ENCODE measurements around the gene GNS. TPM values are rescaled to one million over a fixed set of nuclear protein-coding genes. Genes with fewer than 3 reads are reported as not detected.

The GNS gene
- total and polyA plus RNA-seq, 2 of the 13 experiments (the other 11 are each of a cell fraction or from before 2014, with no cell fraction given), result 49.8 to 51.0 TPM

DNA sequence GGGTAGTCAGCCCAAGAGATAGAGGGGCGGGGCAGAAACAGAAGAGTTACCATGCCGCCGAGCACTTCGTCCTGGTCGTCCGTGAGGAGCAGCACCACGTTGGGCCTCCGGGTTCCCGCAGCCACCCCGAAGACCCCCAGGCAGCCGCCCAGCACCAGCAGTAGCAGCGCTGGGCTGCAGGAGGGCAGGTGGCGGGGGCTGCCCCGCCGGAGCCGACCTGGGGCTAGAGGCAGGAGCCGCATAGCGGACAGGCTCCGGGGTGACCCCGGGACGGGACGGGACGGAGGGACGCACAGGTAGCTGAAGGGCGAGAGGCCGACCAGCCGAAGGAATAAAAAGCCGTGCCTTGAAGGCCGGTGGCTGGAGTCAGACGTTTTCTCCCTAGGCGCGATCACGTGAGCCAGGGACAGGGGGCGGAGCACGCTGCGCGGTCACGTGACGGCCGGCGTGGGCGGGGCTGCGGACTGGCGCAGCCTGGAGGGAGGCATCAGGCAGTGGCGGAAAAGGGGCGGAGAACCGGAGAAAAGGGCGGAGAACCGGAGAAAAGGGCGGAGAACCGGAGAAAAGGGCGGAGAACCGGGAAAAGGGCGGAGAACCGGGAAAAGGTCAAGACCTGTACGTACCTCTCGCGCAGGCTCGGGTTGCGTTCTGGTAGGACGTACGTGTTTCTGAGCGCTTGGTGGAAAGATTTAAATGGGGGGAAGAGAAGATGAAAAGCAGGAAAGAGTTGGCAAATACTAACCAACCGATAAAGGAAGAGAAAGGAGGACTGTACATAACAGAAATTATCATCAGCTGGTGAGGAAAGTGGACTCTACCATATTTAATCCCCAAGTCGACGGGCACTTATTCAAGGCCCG is at the start of gene GNS (continued):
- TF ChIP-seq, protein P1, sequence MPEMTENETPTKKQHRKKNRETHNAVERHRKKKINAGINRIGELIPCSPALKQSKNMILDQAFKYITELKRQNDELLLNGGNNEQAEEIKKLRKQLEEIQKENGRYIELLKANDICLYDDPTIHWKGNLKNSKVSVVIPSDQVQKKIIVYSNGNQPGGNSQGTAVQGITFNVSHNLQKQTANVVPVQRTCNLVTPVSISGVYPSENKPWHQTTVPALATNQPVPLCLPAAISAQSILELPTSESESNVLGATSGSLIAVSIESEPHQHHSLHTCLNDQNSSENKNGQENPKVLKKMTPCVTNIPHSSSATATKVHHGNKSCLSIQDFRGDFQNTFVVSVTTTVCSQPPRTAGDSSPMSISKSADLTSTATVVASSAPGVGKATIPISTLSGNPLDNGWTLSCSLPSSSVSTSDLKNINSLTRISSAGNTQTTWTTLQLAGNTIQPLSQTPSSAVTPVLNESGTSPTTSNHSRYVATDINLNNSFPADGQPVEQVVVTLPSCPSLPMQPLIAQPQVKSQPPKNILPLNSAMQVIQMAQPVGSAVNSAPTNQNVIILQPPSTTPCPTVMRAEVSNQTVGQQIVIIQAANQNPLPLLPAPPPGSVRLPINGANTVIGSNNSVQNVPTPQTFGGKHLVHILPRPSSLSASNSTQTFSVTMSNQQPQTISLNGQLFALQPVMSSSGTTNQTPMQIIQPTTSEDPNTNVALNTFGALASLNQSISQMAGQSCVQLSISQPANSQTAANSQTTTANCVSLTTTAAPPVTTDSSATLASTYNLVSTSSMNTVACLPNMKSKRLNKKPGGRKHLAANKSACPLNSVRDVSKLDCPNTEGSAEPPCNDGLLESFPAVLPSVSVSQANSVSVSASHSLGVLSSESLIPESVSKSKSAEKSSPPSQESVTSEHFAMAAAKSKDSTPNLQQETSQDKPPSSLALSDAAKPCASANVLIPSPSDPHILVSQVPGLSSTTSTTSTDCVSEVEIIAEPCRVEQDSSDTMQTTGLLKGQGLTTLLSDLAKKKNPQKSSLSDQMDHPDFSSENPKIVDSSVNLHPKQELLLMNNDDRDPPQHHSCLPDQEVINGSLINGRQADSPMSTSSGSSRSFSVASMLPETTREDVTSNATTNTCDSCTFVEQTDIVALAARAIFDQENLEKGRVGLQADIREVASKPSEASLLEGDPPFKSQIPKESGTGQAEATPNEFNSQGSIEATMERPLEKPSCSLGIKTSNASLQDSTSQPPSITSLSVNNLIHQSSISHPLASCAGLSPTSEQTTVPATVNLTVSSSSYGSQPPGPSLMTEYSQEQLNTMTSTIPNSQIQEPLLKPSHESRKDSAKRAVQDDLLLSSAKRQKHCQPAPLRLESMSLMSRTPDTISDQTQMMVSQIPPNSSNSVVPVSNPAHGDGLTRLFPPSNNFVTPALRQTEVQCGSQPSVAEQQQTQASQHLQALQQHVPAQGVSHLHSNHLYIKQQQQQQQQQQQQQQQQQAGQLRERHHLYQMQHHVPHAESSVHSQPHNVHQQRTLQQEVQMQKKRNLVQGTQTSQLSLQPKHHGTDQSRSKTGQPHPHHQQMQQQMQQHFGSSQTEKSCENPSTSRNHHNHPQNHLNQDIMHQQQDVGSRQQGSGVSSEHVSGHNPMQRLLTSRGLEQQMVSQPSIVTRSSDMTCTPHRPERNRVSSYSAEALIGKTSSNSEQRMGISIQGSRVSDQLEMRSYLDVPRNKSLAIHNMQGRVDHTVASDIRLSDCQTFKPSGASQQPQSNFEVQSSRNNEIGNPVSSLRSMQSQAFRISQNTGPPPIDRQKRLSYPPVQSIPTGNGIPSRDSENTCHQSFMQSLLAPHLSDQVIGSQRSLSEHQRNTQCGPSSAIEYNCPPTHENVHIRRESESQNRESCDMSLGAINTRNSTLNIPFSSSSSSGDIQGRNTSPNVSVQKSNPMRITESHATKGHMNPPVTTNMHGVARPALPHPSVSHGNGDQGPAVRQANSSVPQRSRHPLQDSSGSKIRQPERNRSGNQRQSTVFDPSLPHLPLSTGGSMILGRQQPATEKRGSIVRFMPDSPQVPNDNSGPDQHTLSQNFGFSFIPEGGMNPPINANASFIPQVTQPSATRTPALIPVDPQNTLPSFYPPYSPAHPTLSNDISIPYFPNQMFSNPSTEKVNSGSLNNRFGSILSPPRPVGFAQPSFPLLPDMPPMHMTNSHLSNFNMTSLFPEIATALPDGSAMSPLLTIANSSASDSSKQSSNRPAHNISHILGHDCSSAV (CRISPR knock-in tag; IDR thresholded peaks at IDR 0.05; ENCODE audit: borderline replicate concordance), result no peak
- TF ChIP-seq HOXA9 (CRISPR knock-in tag; IDR thresholded peaks at IDR 0.05; ENCODE audit: borderline replicate concordance) (no peak), KDM2A (CRISPR knock-in tag; IDR thresholded peaks at IDR 0.05; ENCODE audit: borderline replicate concordance, low read depth) (peak; percentile 91), HIVEP1 (CRISPR knock-in tag; IDR thresholded peaks at IDR 0.05) (no peak; the same call in 1 of the 2 replicates), KDM1A (CRISPR knock-in tag; IDR thresholded peaks at IDR 0.05) (no peak), ZNF343 (CRISPR knock-in tag; IDR thresholded peaks at IDR 0.05) (no peak), STAT5B (CRISPR knock-in tag; IDR thresholded peaks at IDR 0.05) (no peak), ZKSCAN8 (CRISPR knock-in tag; IDR thresholded peaks at IDR 0.05; ENCODE audit: borderline replicate concordance) (no peak), SIX1 (CRISPR knock-in tag; IDR thresholded peaks at IDR 0.05; ENCODE audit: borderline replicate concordance) (no peak), PTBP1 (IDR thresholded peaks at IDR 0.05; ENCODE audit: low read depth, low read length, poor library complexity, severe bottlenecking) (no peak), ZFP37 (CRISPR knock-in tag; IDR thresholded peaks at IDR 0.05; ENCODE audit: borderline replicate concordance) (no peak), ZNF709 (CRISPR knock-in tag; IDR thresholded peaks at IDR 0.05) (no peak)
- TF ChIP-seq, protein P2, sequence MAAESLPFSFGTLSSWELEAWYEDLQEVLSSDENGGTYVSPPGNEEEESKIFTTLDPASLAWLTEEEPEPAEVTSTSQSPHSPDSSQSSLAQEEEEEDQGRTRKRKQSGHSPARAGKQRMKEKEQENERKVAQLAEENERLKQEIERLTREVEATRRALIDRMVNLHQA (CRISPR knock-in tag; IDR thresholded peaks at IDR 0.05), result no peak
- TF ChIP-seq, protein P3, sequence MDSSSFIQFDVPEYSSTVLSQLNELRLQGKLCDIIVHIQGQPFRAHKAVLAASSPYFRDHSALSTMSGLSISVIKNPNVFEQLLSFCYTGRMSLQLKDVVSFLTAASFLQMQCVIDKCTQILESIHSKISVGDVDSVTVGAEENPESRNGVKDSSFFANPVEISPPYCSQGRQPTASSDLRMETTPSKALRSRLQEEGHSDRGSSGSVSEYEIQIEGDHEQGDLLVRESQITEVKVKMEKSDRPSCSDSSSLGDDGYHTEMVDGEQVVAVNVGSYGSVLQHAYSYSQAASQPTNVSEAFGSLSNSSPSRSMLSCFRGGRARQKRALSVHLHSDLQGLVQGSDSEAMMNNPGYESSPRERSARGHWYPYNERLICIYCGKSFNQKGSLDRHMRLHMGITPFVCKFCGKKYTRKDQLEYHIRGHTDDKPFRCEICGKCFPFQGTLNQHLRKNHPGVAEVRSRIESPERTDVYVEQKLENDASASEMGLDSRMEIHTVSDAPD (CRISPR knock-in tag; IDR thresholded peaks at IDR 0.05), result no peak
- TF ChIP-seq, protein P4, sequence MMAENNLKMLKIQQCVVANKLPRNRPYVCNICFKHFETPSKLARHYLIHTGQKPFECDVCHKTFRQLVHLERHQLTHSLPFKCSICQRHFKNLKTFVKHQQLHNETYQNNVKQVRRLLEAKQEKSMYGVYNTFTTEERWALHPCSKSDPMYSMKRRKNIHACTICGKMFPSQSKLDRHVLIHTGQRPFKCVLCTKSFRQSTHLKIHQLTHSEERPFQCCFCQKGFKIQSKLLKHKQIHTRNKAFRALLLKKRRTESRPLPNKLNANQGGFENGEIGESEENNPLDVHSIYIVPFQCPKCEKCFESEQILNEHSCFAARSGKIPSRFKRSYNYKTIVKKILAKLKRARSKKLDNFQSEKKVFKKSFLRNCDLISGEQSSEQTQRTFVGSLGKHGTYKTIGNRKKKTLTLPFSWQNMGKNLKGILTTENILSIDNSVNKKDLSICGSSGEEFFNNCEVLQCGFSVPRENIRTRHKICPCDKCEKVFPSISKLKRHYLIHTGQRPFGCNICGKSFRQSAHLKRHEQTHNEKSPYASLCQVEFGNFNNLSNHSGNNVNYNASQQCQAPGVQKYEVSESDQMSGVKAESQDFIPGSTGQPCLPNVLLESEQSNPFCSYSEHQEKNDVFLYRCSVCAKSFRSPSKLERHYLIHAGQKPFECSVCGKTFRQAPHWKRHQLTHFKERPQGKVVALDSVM (CRISPR knock-in tag; IDR thresholded peaks at IDR 0.05), result no peak
- TF ChIP-seq, protein P5, sequence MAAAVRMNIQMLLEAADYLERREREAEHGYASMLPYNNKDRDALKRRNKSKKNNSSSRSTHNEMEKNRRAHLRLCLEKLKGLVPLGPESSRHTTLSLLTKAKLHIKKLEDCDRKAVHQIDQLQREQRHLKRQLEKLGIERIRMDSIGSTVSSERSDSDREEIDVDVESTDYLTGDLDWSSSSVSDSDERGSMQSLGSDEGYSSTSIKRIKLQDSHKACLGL (CRISPR knock-in tag; IDR thresholded peaks at IDR 0.05), result peak; percentile 50; the same call in 1 of the 2 replicates

All from HepG2 (cell line).